GM12801 (cell line): Measurements from ENCODE around the gene GPC5.

Experiments used
- TF ChIP-seq, protein P1 (sequence below): IDR thresholded peaks from one replicate; pipeline ENCODE4 v1.5.1; 2011; ENCODE audit warnings: control low read depth; ENCODE audit not compliant: insufficient read length; ENCODE audit errors: extremely low read depth

GPC5 gene

DNA sequence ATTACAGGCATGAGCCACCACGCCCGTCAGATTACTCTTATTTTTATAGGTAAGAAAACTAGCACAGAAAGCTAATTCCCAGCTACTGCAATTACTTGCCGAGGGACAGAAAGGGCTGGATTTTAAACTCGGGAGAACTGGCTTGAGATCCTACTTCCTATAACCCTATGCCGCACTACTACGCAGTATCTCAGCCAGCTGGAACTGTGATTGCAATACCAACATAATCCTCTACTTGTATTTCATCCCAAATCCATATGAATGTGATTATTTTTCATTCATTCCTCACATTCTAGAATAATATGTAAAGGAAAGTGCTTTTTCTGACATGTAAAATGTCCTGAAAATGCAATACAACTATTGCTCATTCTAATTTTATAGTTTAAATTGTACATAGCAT, 1054.4 kb downstream of the GPC5 start:
- TF ChIP-seq, protein P1, sequence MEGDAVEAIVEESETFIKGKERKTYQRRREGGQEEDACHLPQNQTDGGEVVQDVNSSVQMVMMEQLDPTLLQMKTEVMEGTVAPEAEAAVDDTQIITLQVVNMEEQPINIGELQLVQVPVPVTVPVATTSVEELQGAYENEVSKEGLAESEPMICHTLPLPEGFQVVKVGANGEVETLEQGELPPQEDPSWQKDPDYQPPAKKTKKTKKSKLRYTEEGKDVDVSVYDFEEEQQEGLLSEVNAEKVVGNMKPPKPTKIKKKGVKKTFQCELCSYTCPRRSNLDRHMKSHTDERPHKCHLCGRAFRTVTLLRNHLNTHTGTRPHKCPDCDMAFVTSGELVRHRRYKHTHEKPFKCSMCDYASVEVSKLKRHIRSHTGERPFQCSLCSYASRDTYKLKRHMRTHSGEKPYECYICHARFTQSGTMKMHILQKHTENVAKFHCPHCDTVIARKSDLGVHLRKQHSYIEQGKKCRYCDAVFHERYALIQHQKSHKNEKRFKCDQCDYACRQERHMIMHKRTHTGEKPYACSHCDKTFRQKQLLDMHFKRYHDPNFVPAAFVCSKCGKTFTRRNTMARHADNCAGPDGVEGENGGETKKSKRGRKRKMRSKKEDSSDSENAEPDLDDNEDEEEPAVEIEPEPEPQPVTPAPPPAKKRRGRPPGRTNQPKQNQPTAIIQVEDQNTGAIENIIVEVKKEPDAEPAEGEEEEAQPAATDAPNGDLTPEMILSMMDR, result no peak

DNA sequence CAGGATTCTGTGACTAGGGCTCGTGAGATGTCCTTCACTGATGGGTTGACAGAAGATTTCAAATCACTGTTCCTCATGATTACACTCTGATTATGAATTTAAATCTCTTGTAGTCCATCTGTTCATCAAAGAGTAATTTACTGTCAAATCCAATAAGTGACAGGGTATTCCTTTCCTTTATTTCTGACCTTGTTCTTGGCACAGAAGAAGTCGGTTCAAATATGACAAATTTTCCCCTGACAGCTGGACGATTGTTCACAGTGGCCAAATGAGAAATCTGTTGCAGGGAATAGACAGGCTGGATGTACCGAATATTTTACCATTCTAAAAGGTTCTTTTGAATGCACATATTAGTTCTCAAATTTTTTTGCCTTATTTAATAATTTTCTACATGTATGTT, 1060.9 kb downstream of the GPC5 start:
- TF ChIP-seq, protein P1, result no peak

DNA sequence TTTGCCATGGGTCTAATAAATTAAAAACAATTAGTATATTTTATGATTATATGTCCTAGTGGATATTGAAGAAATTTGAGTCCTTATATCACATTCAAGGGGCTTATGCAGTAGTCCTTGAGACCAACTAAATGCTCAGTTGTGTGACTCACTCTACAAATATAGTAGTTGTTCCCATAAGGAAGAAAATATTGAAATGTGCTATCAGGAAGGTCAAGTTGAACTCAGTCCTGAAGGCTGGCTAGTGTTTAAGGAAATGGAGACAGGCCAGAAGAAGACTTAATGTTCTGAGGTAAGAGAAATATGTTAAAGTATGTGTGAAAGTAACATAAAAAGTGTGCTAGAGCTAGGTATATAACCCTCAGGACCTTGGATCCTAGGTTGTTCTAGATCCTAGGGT, 1062.1 kb downstream of the GPC5 start:
- TF ChIP-seq, protein P1, result no peak

DNA sequence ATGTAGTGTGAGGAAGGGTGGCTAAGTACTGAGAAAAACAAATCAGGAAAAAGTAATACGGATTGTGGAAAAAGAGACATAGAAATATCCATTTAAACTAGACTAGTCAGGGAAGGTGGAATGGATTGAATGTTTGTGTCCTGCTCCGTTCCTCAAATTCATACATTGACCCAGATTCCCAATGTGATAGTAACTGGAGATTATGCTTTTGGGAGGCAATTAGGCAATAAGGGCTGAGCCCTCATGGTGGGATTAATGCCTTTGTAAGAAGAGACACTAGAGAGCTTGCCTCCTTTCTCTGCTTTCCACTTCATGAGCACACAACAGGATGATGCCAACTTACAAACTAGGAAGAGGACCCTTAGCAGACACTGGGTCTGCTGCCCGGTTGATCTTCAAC, 1063.0 kb downstream of the GPC5 start:
- TF ChIP-seq, protein P1, result no peak

DNA sequence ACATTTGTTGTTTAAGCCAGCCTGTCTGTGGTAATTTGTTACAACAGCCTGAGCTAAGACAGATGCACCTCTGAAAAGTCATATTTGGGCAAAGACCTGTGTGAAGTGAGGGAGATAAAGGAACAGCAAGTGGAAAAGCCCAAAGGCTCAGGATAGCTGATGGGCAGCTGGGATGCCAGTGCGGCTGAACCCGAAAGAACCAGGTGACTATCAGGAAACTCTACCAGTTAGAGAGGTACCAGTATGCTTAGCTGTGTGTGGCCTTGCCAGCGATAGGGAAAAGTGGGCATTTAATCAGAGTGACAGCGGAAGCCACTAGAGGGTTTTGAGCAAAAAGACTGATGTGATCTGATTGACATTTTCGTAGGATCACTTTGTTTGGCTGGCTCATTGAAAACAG, 1063.4 kb downstream of the GPC5 start:
- TF ChIP-seq, protein P1, result no peak

DNA sequence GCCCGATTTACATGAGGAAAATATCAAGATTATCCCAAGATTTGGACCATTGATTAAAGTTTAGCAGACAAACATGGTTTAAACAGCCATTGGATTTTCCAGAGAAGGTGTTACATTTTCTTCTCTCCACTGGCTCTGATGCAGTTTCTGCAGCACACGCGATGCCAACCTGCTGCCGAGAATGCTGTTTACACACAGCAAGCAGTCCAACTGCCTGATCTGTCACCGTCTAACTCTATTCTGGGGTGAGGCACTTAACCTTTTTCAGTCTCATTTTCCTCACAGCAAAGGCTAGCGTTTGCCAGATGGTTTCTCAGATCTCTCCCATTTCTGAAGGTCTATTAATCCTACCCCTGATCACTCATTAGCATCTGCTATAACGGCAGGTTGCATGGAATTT, 1064.7 kb downstream of the GPC5 start:
- TF ChIP-seq, protein P1, result no peak

DNA sequence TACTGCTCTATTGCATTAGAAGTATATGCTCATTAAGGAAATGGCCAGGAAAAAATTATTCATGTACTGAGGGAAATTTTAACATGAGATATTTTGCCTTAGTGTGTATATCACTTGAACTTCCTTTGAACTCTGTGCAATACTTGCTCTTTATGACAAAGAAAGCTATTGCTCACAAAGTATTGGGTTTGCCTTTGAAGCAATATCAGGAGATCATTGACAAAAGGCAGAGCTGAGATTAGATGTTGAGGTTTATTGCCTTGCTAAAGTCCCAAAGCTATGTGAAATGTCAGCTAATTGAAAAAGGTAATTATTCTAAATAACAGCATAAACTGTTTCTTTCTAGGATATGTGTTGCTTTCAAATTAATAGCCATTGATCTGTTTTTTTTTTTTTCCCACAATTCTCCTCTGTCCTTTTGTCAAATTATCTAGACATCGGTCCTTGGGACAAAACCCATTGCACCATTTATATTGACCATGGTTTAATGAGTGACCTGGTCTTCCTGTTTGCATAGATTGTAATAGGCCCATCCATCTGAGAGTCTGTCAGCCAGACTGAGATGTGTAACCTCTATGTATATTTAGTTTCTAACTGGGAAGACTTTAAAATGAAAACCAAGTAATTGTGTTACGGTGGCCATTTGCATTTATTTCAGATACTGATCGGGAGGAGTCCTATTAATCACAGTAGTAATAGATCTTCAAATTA, 1075.5 kb downstream of the GPC5 start:
- TF ChIP-seq, protein P1, result no peak
